Transverse colon (tissue), 4 donors: ENCODE data around the gene CDC14A. TPM values are rescaled to one million over a fixed set of nuclear protein-coding genes. Genes with fewer than 3 reads are reported as not detected.
A peak's percentile ranks its signal among the peaks of the same experiment; 100 is the strongest.

Source experiments
- DNase-seq: peaks from one replicate; pipeline ENCODE4 v3.0.0-alpha.2; 2019
- H3K27ac ChIP-seq, 4 donors: fragments of 200-600 bp; sonication (generic); 2 replicates each; pipeline ENCODE4 v1.5.1; 2016 to 2018; ENCODE audit warnings: inconsistent platforms in 4 of 4
- H3K27me3 ChIP-seq: fragments of 200-600 bp; sonication (generic); 2 replicates; pipeline ENCODE4 v1.5.1; 2017; ENCODE audit warnings: inconsistent platforms
- H3K36me3 ChIP-seq, 4 donors: fragments of 200-600 bp; sonication (generic); 2 replicates each; pipeline ENCODE4 v1.5.1; 2017 to 2019; ENCODE audit warnings: inconsistent platforms in 4 of 4
- H3K4me1 ChIP-seq, 4 donors: fragments of 200-600 bp; sonication (generic); 2 replicates each; pipeline ENCODE4 v1.5.1; 2017 to 2020; ENCODE audit warnings: inconsistent platforms in 4 of 4
- H3K4me3 ChIP-seq, 4 donors: fragments of 200-600 bp; sonication (generic); 1 replicate in 1 of 4; 2 replicates in 3 of 4; pipeline versions ENCODE4 v1.5.1 to v1.6.1; 2017 to 2019; ENCODE audit warnings: inconsistent platforms in 4 of 4
- H3K9me3 ChIP-seq, 2 donors: fragments of 200-600 bp; sonication (generic); 2 replicates each; pipeline ENCODE4 v1.5.1; 2017 to 2019; ENCODE audit warnings: inconsistent platforms in 2 of 2
- CTCF ChIP-seq, 5 experiments: fragments of 200-600 bp in 3 of 5; fragments of 450-650 bp in 2 of 5; sonication (generic) in 3 of 5; IDR thresholded peaks; 1 replicate in 2 of 5; 2 replicates in 3 of 5; pipeline ENCODE4 v1.5.1; 2016 to 2017; ENCODE audit warnings: antibody characterized with exemption in 5 of 5, inconsistent platforms in 3 of 5, mild to moderate bottlenecking in 2 of 5, moderate library complexity in 1 of 5
- EP300 ChIP-seq: sonication (generic); formaldehyde crosslinking; IDR thresholded peaks from one replicate; pipeline ENCODE4 v1.6.1; 2017; ENCODE audit warnings: antibody characterized with exemption, low read depth
- POLR2A ChIP-seq: fragments of 450-650 bp; IDR thresholded peaks from one replicate; pipeline ENCODE4 v1.6.1; 2016; ENCODE audit warnings: antibody characterized with exemption, mild to moderate bottlenecking, moderate library complexity
- POLR2AphosphoS5 ChIP-seq, 3 donors: sonication (generic); formaldehyde crosslinking; IDR thresholded peaks; one replicate each; pipeline ENCODE4 v1.6.1; 2016; ENCODE audit warnings: antibody characterized with exemption in 3 of 3
- WGBS, 2 donors: methylation state at CpG; one replicate each; pipeline ENCODE4 v1.1.5; 2018; ENCODE audit warnings: low coverage in 1 of 2; 5-methylcytosine and 5-hydroxymethylcytosine counted together
- in situ Hi-C, 4 donors: fragments of 200-750 bp; cut with MboI; loops; one replicate each; pipeline versions ENCODE4 v1.15.0 to v1.15.1; 2017; ENCODE audit warnings: low sequenced_read_pairs in 3 of 4, low pct_ligation_motif_present in 1 of 4, low pct_unique_long_range_greater_than_20kb in 1 of 4
- intact Hi-C: fragments of 100-400 bp; cut with DNase I; formaldehyde crosslinking; loops from one replicate; pipeline ENCODE4 v1.15.1; 2023; ENCODE audit warnings: low total_unique reads
- total RNA-seq, 4 donors: library from RNA; depleted of rRNA; stranded (reverse); fragments of >200 nt; gene quantifications; one replicate each; pipeline ENCODE4 v1.1.0, GENCODE V29; 2016

CDC14A gene
- total RNA-seq, 4 donors from 2014 or later = 8.0 to 68.6 (median 48.5) TPM

GRCh38 chr1:100351095-100351887 lies 1.0 kb upstream of the CDC14A start:
- Histone ChIP-seq H3K9me3 (no peaks in the 10 kb centered on the region), H3K4me3 (peak overlapping the region; percentile 70 to 97 (median 74)), H3K4me1 (peaks cover 0 to 38% (median 23%) of the 10 kb centered on the region in 4 donors), H3K27me3 (no peaks in the 10 kb centered on the region), H3K27ac (peak overlapping the region; percentile 91 to 93 (median 92)), H3K36me3 (no peaks in the 10 kb centered on the region)
- intact Hi-C loops = loop anchor here (5.0 to 10.0 kb wide), 2 partner anchors 316 to 544 kb away; a partner anchor contains a TSS
- peak; percentile 95 for DNase-seq
- whole genome bisulfite sequencing, 2 donors = 2% methylated on average over 14 to 34 of the region's 36 CpGs
- TF ChIP-seq POLR2AphosphoS5 (IDR thresholded peaks at IDR 0.05) = peak; percentile 54 to 79 (median 73)
- no peak for TF ChIP-seq EP300
- TF ChIP-seq POLR2A = peak; percentile 72
- peak in 3 of 5 experiments; percentile 17 to 26 (median 22) for TF ChIP-seq CTCF (IDR thresholded peaks at IDR 0.05)
- in situ Hi-C loops = no loop called here

- intact Hi-C loops (loop anchor here (5.0 to 10.0 kb wide), 2 partner anchors 318 to 546 kb away; a partner anchor contains a TSS), in situ Hi-C loops (no loop called here)
- Histone ChIP-seq H3K4me3 (peak overlapping the region; percentile 70 to 97 (median 74)), H3K36me3 (no peaks in the 10 kb centered on the region), H3K27me3 (no peaks in the 10 kb centered on the region), H3K4me1 (peaks cover 4 to 52% (median 23%) of the 10 kb centered on the region in 4 donors), H3K9me3 (no peaks in the 10 kb centered on the region), H3K27ac (peak overlapping the region; percentile 91 to 93 (median 92))
- no peak for TF ChIP-seq CTCF (IDR thresholded peaks at IDR 0.05)
- DNase-seq = peak; percentile 55
- WGBS, 2 donors = 1 to 2% methylated on average over 10 to 28 of the region's 28 CpGs
Measured at GRCh38 chr1:100353071-100353801, 930 bp downstream of the CDC14A start.

GRCh38 chr1:100353988-100354387 lies 1.7 kb downstream of the CDC14A start:
- no peak for DNase-seq
- intact Hi-C loops = loop anchor here (5.0 to 10.0 kb wide), 2 partner anchors 319 to 547 kb away; a partner anchor contains a TSS
- H3K27me3 ChIP-seq = no peaks in the 10 kb centered on the region
- peak overlapping the region in 3 of 4 donors; percentile 70 to 77 (median 72) for H3K4me3 ChIP-seq
- H3K36me3 ChIP-seq = no peaks in the 10 kb centered on the region
- 17 to 38% methylated on average over 1 of the region's 1 CpG for WGBS, 2 donors
- H3K27ac ChIP-seq = peak overlapping the region in 2 of 4 donors; percentile 92 to 93
- no peaks in the 10 kb centered on the region for H3K9me3 ChIP-seq
- TF ChIP-seq CTCF (IDR thresholded peaks at IDR 0.05) (peak in 1 of 5 experiments; percentile 29), POLR2A (peak; percentile 23), EP300 (no peak), POLR2AphosphoS5 (IDR thresholded peaks at IDR 0.05) (peak in 1 of 3 donors; percentile 77)
- in situ Hi-C loops = no loop called here
- H3K4me1 ChIP-seq = peaks cover 4 to 48% (median 24%) of the 10 kb centered on the region in 4 donors

- TF ChIP-seq POLR2AphosphoS5 (IDR thresholded peaks at IDR 0.05) (no peak), POLR2A (peak; percentile 18), CTCF (IDR thresholded peaks at IDR 0.05) (no peak)
- intact Hi-C loops (loop anchor here (5.0 to 10.0 kb wide), 2 partner anchors 320 to 548 kb away; a partner anchor contains a TSS), in situ Hi-C loops (no loop called here)
- Histone ChIP-seq H3K4me3 (peak overlapping the region in 1 of 4 donors; percentile 72), H3K9me3 (no peaks in the 10 kb centered on the region), H3K4me1 (peaks cover 4 to 54% (median 23%) of the 10 kb centered on the region in 4 donors), H3K27ac (no peak overlapping the region), H3K36me3 (no peaks in the 10 kb centered on the region), H3K27me3 (no peaks in the 10 kb centered on the region)
- WGBS, 2 donors = 68 to 71% methylated on average over 1 to 2 of the region's 2 CpGs
- DNase-seq = peak; percentile 32
Measured at GRCh38 chr1:100354971-100355394, 2.7 kb downstream of the CDC14A start.
